HCT116 (cell line): ENCODE measurements around the gene ARTN. TPM values are rescaled to one million over a fixed set of nuclear protein-coding genes. Genes with fewer than 3 reads are reported as not detected.

Experiments used
- ATAC-seq: fragments of 200-7000 bp; cut with Tn5 transposase; 2 replicates; pipeline ENCODE4 v1.9.1; 2020; ENCODE audit warnings: mild to moderate bottlenecking, moderate library complexity
- BruUV-seq: library from RNA; stranded (reverse); fragments of 400-500 nt; replicated peaks from 2 replicates; lab custom pipeline; 2021; lab: Mats Ljungman, UMichigan
- CTCF ChIA-PET: fragments of 300-600 bp; sonication (Branson Sonifier 250); formaldehyde crosslinking; loops from one replicate; lab custom pipeline; 2021; ENCODE audit warnings: antibody characterized with exemption; lab: Charles Lee
- POLR2A ChIA-PET: fragments of 300-600, 350-600 bp; sonication (Branson Sonifier 250); formaldehyde crosslinking; loops from one replicate; lab custom pipeline; 2021; ENCODE audit warnings: antibody characterized with exemption; lab: Charles Lee
- RAD21 ChIA-PET, 2 experiments: fragments of 300-600 bp; sonication (Branson Sonifier 250); formaldehyde crosslinking; loops; one replicate each; lab custom pipeline; 2023; ENCODE audit warnings: low total read pairs in 2 of 2; ENCODE audit not compliant: uncharacterized antibody in 2 of 2, unreplicated experiment in 2 of 2, low non-redundant PET in 1 of 2; lab: Charles Lee
- DNase-seq: peaks from one replicate; pipeline ENCODE4 v3.0.0-alpha.2; 2010; ENCODE audit warnings: low read depth, low spot score
- H2AFZ ChIP-seq: fragments of 200-600 bp; shearing (Covaris generic), sonication (generic); 2 replicates; pipeline ENCODE4 v1.6.1; 2017; ENCODE audit warnings: low read depth, mixed run types, mixed read lengths, antibody characterized with exemption, low read length; ENCODE audit not compliant: poor library complexity, severe bottlenecking
- H3K27ac ChIP-seq: 2 replicates; pipeline ENCODE4 v1.5.1; 2012; ENCODE audit warnings: low read depth, low read length
- H3K27me3 ChIP-seq: fragments of 200-600 bp; sonication (generic); 2 replicates; pipeline ENCODE4 v1.6.1; 2016; ENCODE audit warnings: mixed run types, low read length, mixed read lengths; ENCODE audit not compliant: insufficient read depth
- H3K36me3 ChIP-seq, 2 experiments: fragments of 200-500 bp in 1 of 2; fragments of 200-600 bp in 1 of 2; sonication (Bioruptor generic) in 1 of 2; sonication (generic) in 1 of 2; 2 replicates each; pipeline versions ENCODE4 v1.5.1 to v1.6.1; 2014 to 2016; ENCODE audit warnings: low read length in 2 of 2, inconsistent platforms in 1 of 2, mixed read lengths in 1 of 2, mixed run types in 1 of 2; ENCODE audit not compliant: insufficient read depth in 2 of 2, control insufficient read depth in 1 of 2
- H3K4me1 ChIP-seq, 2 experiments: fragments of 200-600 bp in 1 of 2; sonication (generic) in 1 of 2; 2 replicates each; pipeline versions ENCODE4 v1.5.1 to v1.6.1; 2012 to 2017; ENCODE audit warnings: low read length in 2 of 2, inconsistent platforms in 1 of 2, mild to moderate bottlenecking in 1 of 2, mixed read lengths in 1 of 2, mixed run types in 1 of 2, moderate library complexity in 1 of 2; ENCODE audit not compliant: insufficient read depth in 2 of 2, control insufficient read depth in 1 of 2
- H3K4me2 ChIP-seq: fragments of 200-600 bp; sonication (generic); 2 replicates; pipeline ENCODE4 v1.6.1; 2017; ENCODE audit warnings: mixed run types, low read length, mixed read lengths
- H3K4me3 ChIP-seq, 2 experiments: fragments of 200-600 bp in 1 of 2; sonication (generic) in 1 of 2; replicated peaks in 1 of 2; 2 replicates each; pipeline ENCODE4 v1.5.1; 2011 to 2016; ENCODE audit warnings: low read length in 2 of 2, control low read depth in 1 of 2, low read depth in 1 of 2, mild to moderate bottlenecking in 1 of 2, mixed read lengths in 1 of 2, mixed run types in 1 of 2
- H3K79me2 ChIP-seq: fragments of 200-600 bp; sonication (generic); 2 replicates; pipeline ENCODE4 v1.6.1; 2017; ENCODE audit warnings: mild to moderate bottlenecking, mixed run types, low read length, moderate library complexity, mixed read lengths; ENCODE audit not compliant: insufficient read depth
- H3K9ac ChIP-seq: fragments of 200-600 bp; sonication (generic); 2 replicates; pipeline ENCODE4 v1.6.1; 2016; ENCODE audit warnings: low read length, mixed read lengths
- H3K9me2 ChIP-seq: fragments of 200-600 bp; sonication (generic), shearing (Covaris generic); 2 replicates; pipeline ENCODE4 v1.6.1; 2017; ENCODE audit warnings: mixed run types, mild to moderate bottlenecking, moderate library complexity; ENCODE audit not compliant: insufficient read depth
- H3K9me3 ChIP-seq, 2 experiments: fragments of 200-500 bp in 1 of 2; fragments of 200-600 bp in 1 of 2; sonication (Bioruptor generic) in 1 of 2; sonication (generic) in 1 of 2; 2 replicates each; pipeline ENCODE4 v1.6.1; 2014 to 2017; ENCODE audit warnings: low read length in 2 of 2, mixed read lengths in 2 of 2, inconsistent platforms in 1 of 2, low read depth in 1 of 2, mild to moderate bottlenecking in 1 of 2, mixed run types in 1 of 2, moderate library complexity in 1 of 2; ENCODE audit not compliant: control insufficient read depth in 1 of 2, insufficient read depth in 1 of 2
- H4K20me1 ChIP-seq: fragments of 200-600 bp; sonication (generic), shearing (Covaris generic); 2 replicates; pipeline ENCODE4 v1.6.1; 2017; ENCODE audit warnings: mixed run types, mild to moderate bottlenecking, moderate library complexity; ENCODE audit not compliant: insufficient read depth
- ELF1 ChIP-seq: IDR thresholded peaks from 2 replicates; pipeline ENCODE4 v1.6.1; 2012; ENCODE audit warnings: low read depth, borderline replicate concordance
- POLR2A ChIP-seq: IDR thresholded peaks from 2 replicates; pipeline ENCODE4 v1.7.0; 2011; ENCODE audit warnings: borderline replicate concordance; ENCODE audit not compliant: insufficient read depth, insufficient read length; ENCODE audit errors: extremely low read depth
- POLR2AphosphoS5 ChIP-seq: IDR thresholded peaks from 2 replicates; pipeline ENCODE4 v1.6.1; 2011; ENCODE audit warnings: mild to moderate bottlenecking, low read depth, low read length, moderate library complexity
- ZFX ChIP-seq: fragments of 450-650 bp; IDR thresholded peaks from 2 replicates; pipeline ENCODE4 v1.6.1; 2017
- ZNF274 ChIP-seq: fragments of 200-500 bp; sonication (Bioruptor generic); IDR thresholded peaks from 2 replicates; pipeline ENCODE4 v1.6.1; 2014; ENCODE audit warnings: mild to moderate bottlenecking, low read depth, low read length, inconsistent platforms
- intact Hi-C: fragments of 100-400 bp; cut with micrococcal nuclease; formaldehyde crosslinking; loops from 2 replicates; pipeline ENCODE4 v1.10.0; 2022
- total RNA-seq: library from RNA; stranded (reverse); gene quantifications from one replicate; pipeline ENCODE4 v1.2.1, GENCODE V29; 2021; ENCODE audit not compliant: unreplicated experiment
- TF ChIP-seq, protein P1 (sequence below), 3 experiments: fragments of 200-600 bp in 1 of 3; sonication (generic) in 1 of 3; IDR thresholded peaks in 2 of 3; conservative IDR thresholded peaks in 1 of 3; 2 replicates each; pipeline ENCODE4 v1.5.1; 2012 to 2017; ENCODE audit warnings: low read depth in 2 of 3, low read length in 2 of 3, antibody characterized with exemption in 1 of 3, borderline replicate concordance in 1 of 3, control low read depth in 1 of 3, mild to moderate bottlenecking in 1 of 3, mixed read lengths in 1 of 3, mixed run types in 1 of 3, moderate library complexity in 1 of 3; ENCODE audit not compliant: insufficient read depth in 1 of 3

ARTN gene
- total RNA-seq, 1 experiment from 2014 or later = 36.4 TPM

- TSS peak; percentile 13 for BruUV-seq
- intact Hi-C loops = no loop called here
Observed at GRCh38 chr1:43979528-43980254, 46.1 kb downstream of the ARTN start.

More at GRCh38 chr1:43979528-43980254, 46.1 kb downstream of the ARTN start:
- Histone ChIP-seq H3K9me2 (no peaks in the 10 kb centered on the region), H3K27me3 (no peaks in the 10 kb centered on the region), H3K4me3 (peak overlapping the region; percentile 62 to 81), H3K9ac (peak overlapping the region; percentile 85), H3K4me2 (peak overlapping the region; percentile 87), H2AFZ (no peak overlapping the region), H4K20me1 (no peaks in the 10 kb centered on the region), H3K36me3 (peaks cover 6 to 43% of the 10 kb centered on the region in 2 experiments; a peak in 3 of 4 replicates), H3K4me1 (peaks cover 14 to 45% of the 10 kb centered on the region in 2 experiments; a peak in 3 of 4 replicates), H3K27ac (peak overlapping the region; percentile 81), H3K79me2 (peaks cover 80% of the 10 kb centered on the region)
- ChIA-PET RAD21 (no interaction called here), CTCF (interaction anchor here (1.6 kb wide), 1 partner anchor 216 kb away, joined by 3 read pairs; no protein-coding TSS in a partner anchor), POLR2A (no interaction called here)
- DNase-seq = no peak
- TF ChIP-seq POLR2AphosphoS5 (peak; percentile 26; the same call in 1 of the 2 replicates), ZFX (peak; percentile 68), ZNF274 (no peak), ELF1 (no peak), POLR2A (no peak)
- TF ChIP-seq, protein P1, sequence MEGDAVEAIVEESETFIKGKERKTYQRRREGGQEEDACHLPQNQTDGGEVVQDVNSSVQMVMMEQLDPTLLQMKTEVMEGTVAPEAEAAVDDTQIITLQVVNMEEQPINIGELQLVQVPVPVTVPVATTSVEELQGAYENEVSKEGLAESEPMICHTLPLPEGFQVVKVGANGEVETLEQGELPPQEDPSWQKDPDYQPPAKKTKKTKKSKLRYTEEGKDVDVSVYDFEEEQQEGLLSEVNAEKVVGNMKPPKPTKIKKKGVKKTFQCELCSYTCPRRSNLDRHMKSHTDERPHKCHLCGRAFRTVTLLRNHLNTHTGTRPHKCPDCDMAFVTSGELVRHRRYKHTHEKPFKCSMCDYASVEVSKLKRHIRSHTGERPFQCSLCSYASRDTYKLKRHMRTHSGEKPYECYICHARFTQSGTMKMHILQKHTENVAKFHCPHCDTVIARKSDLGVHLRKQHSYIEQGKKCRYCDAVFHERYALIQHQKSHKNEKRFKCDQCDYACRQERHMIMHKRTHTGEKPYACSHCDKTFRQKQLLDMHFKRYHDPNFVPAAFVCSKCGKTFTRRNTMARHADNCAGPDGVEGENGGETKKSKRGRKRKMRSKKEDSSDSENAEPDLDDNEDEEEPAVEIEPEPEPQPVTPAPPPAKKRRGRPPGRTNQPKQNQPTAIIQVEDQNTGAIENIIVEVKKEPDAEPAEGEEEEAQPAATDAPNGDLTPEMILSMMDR (IDR thresholded peaks at IDR 0.05 in 2 of 3, conservative IDR thresholded peaks at IDR 0.05 in 1 of 3; ENCODE audit: borderline replicate concordance in 1 of 3, insufficient read depth in 1 of 3, low read depth in 2 of 3, low read length in 2 of 3) = no peak
- TF ChIP-seq, all 23 proteins: peak for 2
- H3K9me3 ChIP-seq = no peaks in the 10 kb centered on the region
- peak; percentile 32 for ATAC-seq
